Measurements from ENCODE around the gene HDAC9. TPM values are rescaled to one million over a fixed set of nuclear protein-coding genes. Genes with fewer than 3 reads are reported as not detected.

The HDAC9 gene
- total RNA-seq, 3 donors from 2014 or later (not counting 1 experiment from before 2014, with no cell fraction given): 19.1 to 41.1 (median 24.1) TPM

DNA sequence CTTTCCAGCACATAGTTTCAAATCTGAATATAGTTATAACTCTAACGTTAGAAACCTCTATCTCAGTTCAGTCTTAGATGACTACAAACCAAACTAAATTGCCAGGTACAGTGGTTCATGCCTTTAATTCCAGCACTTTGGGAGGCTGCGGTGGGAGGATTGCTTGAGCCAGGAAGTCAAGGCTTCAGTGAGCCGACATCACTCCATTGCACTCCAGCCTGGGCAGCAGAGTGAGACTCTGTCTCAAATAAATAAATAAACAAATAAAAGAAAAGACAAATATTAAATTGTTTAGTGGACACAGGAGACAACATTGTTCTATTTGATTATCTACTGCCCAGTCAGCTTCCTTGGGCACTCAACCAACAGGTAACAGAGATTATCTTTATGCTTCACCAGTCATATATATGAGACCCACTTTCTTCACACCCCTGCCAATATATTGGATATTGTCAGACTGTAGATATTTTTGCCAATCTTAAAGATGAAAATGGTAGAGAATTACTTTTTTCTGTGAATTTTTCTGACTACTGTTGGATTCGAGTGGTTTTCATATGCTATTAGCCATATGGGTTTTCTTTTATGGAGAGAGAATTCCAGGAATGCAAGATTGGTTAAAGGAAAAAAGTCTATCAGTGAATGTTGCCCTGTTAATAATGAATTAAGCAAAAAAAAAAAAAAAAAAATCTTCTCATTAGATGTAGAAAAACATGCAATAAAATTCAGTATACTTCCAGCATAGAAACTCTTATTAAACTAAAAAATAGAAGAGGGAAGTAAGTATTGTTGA lies 16.0 kb downstream of the HDAC9 start:
- Histone ChIP-seq H3K4me3 (ENCODE audit: low read length) (no peak overlapping the region), H3K27me3 (ENCODE audit: control insufficient read depth, insufficient read depth, low read length) (no peaks in the 10 kb centered on the region), H3K9me3 (ENCODE audit: control insufficient read depth, insufficient read depth, low read length) (no peaks in the 10 kb centered on the region), H3K27ac (ENCODE audit: low read length) (no peak overlapping the region), H3K4me1 (ENCODE audit: control insufficient read depth, insufficient read depth, low read length) (no peaks in the 10 kb centered on the region), H3K36me3 (ENCODE audit: control insufficient read depth, insufficient read depth, low read length) (no peaks in the 10 kb centered on the region)
- H3K36me3 Mint-ChIP-seq: no peaks in the 10 kb centered on the region
- no peaks in the 10 kb centered on the region for H3K9me3 Mint-ChIP-seq
- no peak for ATAC-seq
- no peak for TF ChIP-seq CTCF (IDR thresholded peaks at IDR 0.05)
- H3K27ac Mint-ChIP-seq: no peak overlapping the region
- intact Hi-C loops (cut with micrococcal nuclease): no loop called here
- H3K27me3 Mint-ChIP-seq (ENCODE audit: low read depth in 2 of 2): no peaks in the 10 kb centered on the region
- peaks cover 6 to 7% of the 10 kb centered on the region in 2 donors for H3K4me1 Mint-ChIP-seq
- DNase-seq: no peak
- H3K4me3 Mint-ChIP-seq: no peak overlapping the region
- 97% methylated on average over 4 of the region's 4 CpGs for WGBS (ENCODE audit: insufficient coverage)

GRCh38 chr7:18513343-18513742 lies 17.8 kb downstream of the HDAC9 start:
- H3K27me3 ChIP-seq (ENCODE audit: control insufficient read depth, insufficient read depth, low read length): no peaks in the 10 kb centered on the region
- no peak for DNase-seq
- no peaks in the 10 kb centered on the region for H3K36me3 ChIP-seq (ENCODE audit: control insufficient read depth, insufficient read depth, low read length)
- Mint-ChIP-seq H3K27ac (no peak overlapping the region), H3K4me3 (no peak overlapping the region), H3K36me3 (no peaks in the 10 kb centered on the region), H3K27me3 (ENCODE audit: low read depth in 2 of 2) (no peaks in the 10 kb centered on the region), H3K9me3 (no peaks in the 10 kb centered on the region), H3K4me1 (peaks cover 6 to 7% of the 10 kb centered on the region in 2 donors)
- H3K9me3 ChIP-seq (ENCODE audit: control insufficient read depth, insufficient read depth, low read length): no peaks in the 10 kb centered on the region
- intact Hi-C loops (cut with micrococcal nuclease): no loop called here
- no peaks in the 10 kb centered on the region for H3K4me1 ChIP-seq (ENCODE audit: control insufficient read depth, insufficient read depth, low read length)
- no peak for TF ChIP-seq CTCF (IDR thresholded peaks at IDR 0.05)
- no peak overlapping the region for H3K4me3 ChIP-seq (ENCODE audit: low read length)
- no peak for ATAC-seq
- no CpG with 5 or more reads among the region's 1 CpG for WGBS (ENCODE audit: insufficient coverage)
- H3K27ac ChIP-seq (ENCODE audit: low read length): no peak overlapping the region

GRCh38 chr7:18515067-18515466 lies 19.5 kb downstream of the HDAC9 start:
- Mint-ChIP-seq H3K9me3 (no peaks in the 10 kb centered on the region), H3K4me1 (no peaks in the 10 kb centered on the region), H3K36me3 (no peaks in the 10 kb centered on the region), H3K4me3 (no peak overlapping the region), H3K27ac (no peak overlapping the region), H3K27me3 (ENCODE audit: low read depth in 2 of 2) (no peaks in the 10 kb centered on the region)
- no peak overlapping the region for H3K27ac ChIP-seq (ENCODE audit: low read length)
- ATAC-seq (no peak), DNase-seq (no peak)
- no peaks in the 10 kb centered on the region for H3K9me3 ChIP-seq (ENCODE audit: control insufficient read depth, insufficient read depth, low read length)
- intact Hi-C loops (cut with micrococcal nuclease): no loop called here
- no peaks in the 10 kb centered on the region for H3K4me1 ChIP-seq (ENCODE audit: control insufficient read depth, insufficient read depth, low read length)
- WGBS (ENCODE audit: insufficient coverage): 100% methylated on average over 1 of the region's 2 CpGs
- no peaks in the 10 kb centered on the region for H3K27me3 ChIP-seq (ENCODE audit: control insufficient read depth, insufficient read depth, low read length)
- H3K4me3 ChIP-seq (ENCODE audit: low read length): no peak overlapping the region
- TF ChIP-seq CTCF (IDR thresholded peaks at IDR 0.05): no peak
- H3K36me3 ChIP-seq (ENCODE audit: control insufficient read depth, insufficient read depth, low read length): no peaks in the 10 kb centered on the region

GRCh38 chr7:18517646-18518045 lies 22.1 kb downstream of the HDAC9 start:
- H3K27ac Mint-ChIP-seq: no peak overlapping the region
- Histone ChIP-seq H3K27me3 (ENCODE audit: control insufficient read depth, insufficient read depth, low read length) (no peaks in the 10 kb centered on the region), H3K4me1 (ENCODE audit: control insufficient read depth, insufficient read depth, low read length) (peaks cover 3% of the 10 kb centered on the region), H3K4me3 (ENCODE audit: low read length) (no peak overlapping the region), H3K9me3 (ENCODE audit: control insufficient read depth, insufficient read depth, low read length) (no peaks in the 10 kb centered on the region), H3K36me3 (ENCODE audit: control insufficient read depth, insufficient read depth, low read length) (no peaks in the 10 kb centered on the region), H3K27ac (ENCODE audit: low read length) (no peak overlapping the region)
- H3K27me3 Mint-ChIP-seq (ENCODE audit: low read depth in 2 of 2): peaks cover under 1 to 3% of the 10 kb centered on the region in 2 donors
- no CpG with 5 or more reads among the region's 2 CpGs for WGBS (ENCODE audit: insufficient coverage)
- no peaks in the 10 kb centered on the region for H3K9me3 Mint-ChIP-seq
- H3K4me3 Mint-ChIP-seq: no peak overlapping the region
- intact Hi-C loops (cut with micrococcal nuclease): no loop called here
- ATAC-seq: no peak
- TF ChIP-seq CTCF (IDR thresholded peaks at IDR 0.05): no peak
- H3K4me1 Mint-ChIP-seq: peaks cover 12 to 16% of the 10 kb centered on the region in 2 donors
- DNase-seq: no peak
- no peaks in the 10 kb centered on the region for H3K36me3 Mint-ChIP-seq

All from natural killer cell (primary cell).